ENCODE data around the gene NRCAM.

The NRCAM gene

GRCh38 chr7:108417144-108417543 lies 39.1 kb downstream of the NRCAM start:
- Histone ChIP-seq H3K4me1 (ENCODE audit: control insufficient read depth in 1 of 2, insufficient read depth in 1 of 2, low read depth in 1 of 2, low read length in 1 of 2) (no peaks in the 10 kb centered on the region), H3K4me3 (ENCODE audit: low read depth in 1 of 2, low read length in 1 of 2) (no peak overlapping the region), H3K27me3 (peaks cover 75% of the 10 kb centered on the region), H3K9me3 (no peaks in the 10 kb centered on the region), H3K27ac (no peak overlapping the region), H3K36me3 (no peaks in the 10 kb centered on the region)
- no peak for TF ChIP-seq CTCF (IDR thresholded peaks at IDR 0.05)

- Histone ChIP-seq H3K36me3 (no peaks in the 10 kb centered on the region), H3K9me3 (no peaks in the 10 kb centered on the region), H3K4me1 (ENCODE audit: control insufficient read depth in 1 of 2, insufficient read depth in 1 of 2, low read depth in 1 of 2, low read length in 1 of 2) (no peaks in the 10 kb centered on the region), H3K27ac (no peak overlapping the region), H3K4me3 (ENCODE audit: low read depth in 1 of 2, low read length in 1 of 2) (no peak overlapping the region), H3K27me3 (peaks cover 64% of the 10 kb centered on the region)
- TF ChIP-seq CTCF (IDR thresholded peaks at IDR 0.05): no peak
Observed at GRCh38 chr7:108415821-108416536, 40.3 kb downstream of the NRCAM start.

- no peak overlapping the region for H3K4me3 ChIP-seq (ENCODE audit: low read depth in 1 of 2, low read length in 1 of 2)
- H3K27me3 ChIP-seq: peaks cover 55% of the 10 kb centered on the region
- H3K4me1 ChIP-seq (ENCODE audit: control insufficient read depth in 1 of 2, insufficient read depth in 1 of 2, low read depth in 1 of 2, low read length in 1 of 2): no peaks in the 10 kb centered on the region
- H3K36me3 ChIP-seq: no peaks in the 10 kb centered on the region
- TF ChIP-seq CTCF (IDR thresholded peaks at IDR 0.05): no peak
- no peak overlapping the region for H3K27ac ChIP-seq
- no peaks in the 10 kb centered on the region for H3K9me3 ChIP-seq
Observed at GRCh38 chr7:108415084-108415483, 41.2 kb downstream of the NRCAM start.

GRCh38 chr7:108413782-108414492 lies 42.3 kb downstream of the NRCAM start:
- Histone ChIP-seq H3K27ac (no peak overlapping the region), H3K9me3 (no peaks in the 10 kb centered on the region), H3K27me3 (peaks cover 45% of the 10 kb centered on the region), H3K4me1 (ENCODE audit: control insufficient read depth in 1 of 2, insufficient read depth in 1 of 2, low read depth in 1 of 2, low read length in 1 of 2) (no peaks in the 10 kb centered on the region), H3K4me3 (ENCODE audit: low read depth in 1 of 2, low read length in 1 of 2) (no peak overlapping the region), H3K36me3 (no peaks in the 10 kb centered on the region)
- no peak for TF ChIP-seq CTCF (IDR thresholded peaks at IDR 0.05)

DNA sequence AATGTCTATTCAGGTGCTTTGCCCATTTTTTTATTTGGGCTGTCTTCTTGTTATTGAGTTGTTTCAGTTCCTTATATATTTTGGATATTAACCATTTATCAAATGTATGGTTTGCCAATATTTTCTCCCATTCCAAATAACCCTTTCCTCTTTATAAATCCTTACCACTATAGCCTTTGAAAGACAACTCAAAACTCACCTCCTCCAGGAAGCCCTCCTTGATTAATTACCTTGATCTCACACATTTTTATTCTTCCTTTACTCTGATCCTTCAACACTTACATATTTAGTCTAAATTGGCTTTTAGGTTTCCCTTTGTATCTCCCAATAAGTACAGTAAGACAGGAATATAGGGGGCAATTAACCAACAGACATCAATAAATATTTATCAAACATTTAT lies 42.9 kb downstream of the NRCAM start:
- no peak overlapping the region for H3K4me3 ChIP-seq (ENCODE audit: low read depth in 1 of 2, low read length in 1 of 2)
- TF ChIP-seq CTCF (IDR thresholded peaks at IDR 0.05): no peak
- no peaks in the 10 kb centered on the region for H3K4me1 ChIP-seq (ENCODE audit: control insufficient read depth in 1 of 2, insufficient read depth in 1 of 2, low read depth in 1 of 2, low read length in 1 of 2)
- peaks cover 39% of the 10 kb centered on the region for H3K27me3 ChIP-seq
- H3K9me3 ChIP-seq: no peaks in the 10 kb centered on the region
- no peak overlapping the region for H3K27ac ChIP-seq
- no peaks in the 10 kb centered on the region for H3K36me3 ChIP-seq
